ENCODE measurements around the gene CREB3. TPM values are rescaled to one million over a fixed set of nuclear protein-coding genes. Genes with fewer than 3 reads are reported as not detected.

CREB3 gene
- polyA plus RNA-seq, 2 of the 4 experiments (the other 2 are of a cell fraction): 33.3 to 51.3 TPM

- TF ChIP-seq RCOR1 (IDR thresholded peaks at IDR 0.05; ENCODE audit: low read depth, low read length) (no peak), POLR2AphosphoS2 (conservative IDR thresholded peaks at IDR 0.05; ENCODE audit: low read length) (no peak), HOXB13 (CRISPR knock-in tag; IDR thresholded peaks at IDR 0.05; ENCODE audit: low read depth) (no peak)
These were observed 25.4 kb downstream of the CREB3 start (continued) for GRCh38 chr9:35757892-35758275.

DNA sequence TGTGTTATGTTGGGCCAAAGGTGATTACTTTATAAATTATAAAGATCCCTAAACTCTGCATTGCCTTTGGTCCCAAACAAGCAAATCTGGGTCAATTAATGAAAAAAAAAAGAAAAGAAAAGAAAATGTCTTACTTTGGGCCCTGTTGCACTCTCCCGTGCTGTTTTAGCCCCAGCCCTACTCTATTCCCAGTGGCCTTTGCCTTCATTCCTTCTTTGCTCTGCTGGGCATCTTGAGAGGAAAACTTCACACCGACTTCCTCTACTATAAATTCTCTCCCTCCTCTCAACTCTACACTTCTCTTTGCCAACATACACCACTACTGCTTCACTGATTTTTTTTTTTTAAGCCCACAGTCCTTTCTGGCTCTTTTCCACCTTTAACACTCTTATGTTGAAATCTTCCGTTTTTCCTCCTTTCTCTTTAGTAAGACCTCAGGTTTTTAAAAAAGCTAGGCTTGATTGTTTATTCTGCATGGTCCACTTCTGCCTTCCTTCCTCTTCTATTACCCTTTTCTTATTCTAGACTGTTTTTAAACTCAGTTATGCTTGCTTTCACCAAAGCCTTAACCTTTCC is 26.1 kb downstream of the CREB3 start:
- POLR2A ChIA-PET: interaction anchor here (0.6 kb wide), 1 partner anchor 9 kb away, joined by 3 read pairs; no protein-coding TSS in a partner anchor
- Histone ChIP-seq H3K27ac (peak overlapping the region in 1 of 2 experiments; percentile 97; a peak in 2 of 6 replicates), H3K4me3 (no peak overlapping the region; the same call in 2 of the 3 replicates), H3K9me3 (no peaks in the 10 kb centered on the region), H3K4me1 (peaks cover 16% of the 10 kb centered on the region), H3K4me2 (peak overlapping the region; percentile 76)
- ATAC-seq: no peak
- 68% methylated on average over 3 of the region's 3 CpGs for WGBS (ENCODE audit: missing lambda C conversion rate)
- TF ChIP-seq HOXB13 (CRISPR knock-in tag; IDR thresholded peaks at IDR 0.05; ENCODE audit: low read depth): no peak
- no peak for TF ChIP-seq TFCP2L1 (CRISPR knock-in tag; IDR thresholded peaks at IDR 0.05)
- no peak for TF ChIP-seq POLR2AphosphoS2 (conservative IDR thresholded peaks at IDR 0.05; ENCODE audit: low read length)
- no peak for TF ChIP-seq NR3C1 (IDR thresholded peaks at IDR 0.05)
- no peak for TF ChIP-seq EHMT2 (IDR thresholded peaks at IDR 0.05; ENCODE audit: low read depth)
- no peak for TF ChIP-seq HMGXB4 (CRISPR knock-in tag; IDR thresholded peaks at IDR 0.05; ENCODE audit: borderline replicate concordance)
- TF ChIP-seq, protein P1, sequence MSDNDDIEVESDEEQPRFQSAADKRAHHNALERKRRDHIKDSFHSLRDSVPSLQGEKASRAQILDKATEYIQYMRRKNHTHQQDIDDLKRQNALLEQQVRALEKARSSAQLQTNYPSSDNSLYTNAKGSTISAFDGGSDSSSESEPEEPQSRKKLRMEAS (IDR thresholded peaks at IDR 0.05): no peak
- TF ChIP-seq ESRRA (IDR thresholded peaks at IDR 0.05; ENCODE audit: borderline replicate concordance, low read length): no peak
- CTCF ChIA-PET: interaction anchor here (0.7 to 1.8 kb wide), 5 partner anchors 9 to 123 kb away, joined by 3 to 5 read pairs (median 4); partner anchors contain the start of gene RGP1
- no peak for DNase-seq (ENCODE audit: low read depth in 1 of 2, low spot score in 1 of 2)
- FAIRE-seq: no peak

GRCh38 chr9:35759795-35760194 is 27.3 kb downstream of the CREB3 start:
- ATAC-seq: no peak
- no peak overlapping the region for H3K4me2 ChIP-seq
- no peak for DNase-seq (ENCODE audit: low read depth in 1 of 2, low spot score in 1 of 2)
- no peak overlapping the region for H3K27ac ChIP-seq
- CTCF ChIA-PET: interaction anchor here (0.6 to 1.8 kb wide), 8 partner anchors 10 to 156 kb away, joined by 3 to 5 read pairs (median 4); partner anchors contain the start of gene RGP1
- FAIRE-seq: no peak
- 93% methylated on average over 4 of the region's 4 CpGs for WGBS (ENCODE audit: missing lambda C conversion rate)
- POLR2A ChIA-PET: interaction anchor here (1.0 kb wide), 1 partner anchor 99 kb away, joined by 4 read pairs; no protein-coding TSS in a partner anchor
- H3K9me3 ChIP-seq: no peaks in the 10 kb centered on the region
- no peak overlapping the region for H3K4me3 ChIP-seq
- H3K4me1 ChIP-seq: peaks cover 16% of the 10 kb centered on the region
- TF ChIP-seq RCOR1 (IDR thresholded peaks at IDR 0.05; ENCODE audit: low read depth, low read length) (no peak), POLR2A (IDR thresholded peaks at IDR 0.05; ENCODE audit: low read length) (no peak), RAD21 (conservative IDR thresholded peaks at IDR 0.05 in 1 of 2, IDR thresholded peaks at IDR 0.05 in 1 of 2) (0 out of 5 replicates have a peak, but pooled peaks of 1 of the 2 experiments have one; percentile 3), KDM1A (IDR thresholded peaks at IDR 0.05; ENCODE audit: low read depth) (no peak), HOXB5 (CRISPR knock-in tag; IDR thresholded peaks at IDR 0.05) (no peak), CBX8 (IDR thresholded peaks at IDR 0.05) (no peak), RFX5 (IDR thresholded peaks at IDR 0.05) (no peak)

- H3K9me3 ChIP-seq: no peaks in the 10 kb centered on the region
- ATAC-seq (no peak), DNase-seq (ENCODE audit: low read depth in 1 of 2, low spot score in 1 of 2) (peak in 1 of 2 experiments; percentile 32), FAIRE-seq (no peak)
- no peak overlapping the region for H3K4me2 ChIP-seq
- peaks cover 16% of the 10 kb centered on the region for H3K4me1 ChIP-seq
- no peak overlapping the region for H3K4me3 ChIP-seq
- 87% methylated on average over 2 of the region's 2 CpGs for WGBS (ENCODE audit: missing lambda C conversion rate)
- POLR2A ChIA-PET: no interaction called here
- TF ChIP-seq REST (IDR thresholded peaks at IDR 0.05): no peak
- TF ChIP-seq BCL3 (IDR thresholded peaks at IDR 0.05): no peak
- no peak for TF ChIP-seq FOSL2 (IDR thresholded peaks at IDR 0.05)
- no peak for TF ChIP-seq FOSL2 (CRISPR knock-in tag; IDR thresholded peaks at IDR 0.05)
- no peak for TF ChIP-seq NR3C1 (IDR thresholded peaks at IDR 0.05)
- no peak for TF ChIP-seq CBX8 (IDR thresholded peaks at IDR 0.05)
- TF ChIP-seq RNF2 (IDR thresholded peaks at IDR 0.05; ENCODE audit: borderline replicate concordance, low read depth): no peak
- no peak for TF ChIP-seq HOXB5 (CRISPR knock-in tag; IDR thresholded peaks at IDR 0.05)
- TF ChIP-seq HEYL (CRISPR knock-in tag; IDR thresholded peaks at IDR 0.05): no peak
- TF ChIP-seq RARB (CRISPR knock-in tag; IDR thresholded peaks at IDR 0.05): no peak
- TF ChIP-seq MAFK (IDR thresholded peaks at IDR 0.05; ENCODE audit: partially characterized antibody): no peak
- CTCF ChIA-PET: interaction anchor here (0.8 to 2.0 kb wide), 8 partner anchors 8 to 143 kb away, joined by 3 to 15 read pairs (median 4); no protein-coding TSS in a partner anchor
- no peak overlapping the region for H3K27ac ChIP-seq
These were observed 28.2 kb downstream of the CREB3 start for GRCh38 chr9:35760651-35761050.

Measured in A549 (cell line).